GM18861 (cell line): Measurements from ENCODE around the gene ASPRV1.

Source experiments
- ATAC-seq: cut with Tn5 transposase; IDR thresholded peaks from one replicate; pipeline ENCODE4 v1.9.1; 2021; ENCODE audit not compliant: unreplicated experiment

The ASPRV1 gene

GRCh38 chr2:69943843-69944525, 17.4 kb downstream of the ASPRV1 start:
- ATAC-seq = no peak

- ATAC-seq = no peak
These were observed 18.2 kb downstream of the ASPRV1 start for GRCh38 chr2:69943000-69943842.

- no peak for ATAC-seq
These were observed 20.7 kb downstream of the ASPRV1 start for GRCh38 chr2:69940691-69941090.

- no peak for ATAC-seq
These were observed 21.7 kb downstream of the ASPRV1 start for GRCh38 chr2:69939722-69940121.

- no peak for ATAC-seq
These were observed 23.5 kb downstream of the ASPRV1 start for GRCh38 chr2:69937968-69938367.

- no peak for ATAC-seq
These were observed 24.5 kb downstream of the ASPRV1 start for GRCh38 chr2:69936906-69937305.

- no peak for ATAC-seq
These were observed 26.4 kb downstream of the ASPRV1 start for GRCh38 chr2:69935011-69935410.

GRCh38 chr2:69934614-69934908, 26.9 kb downstream of the ASPRV1 start:
- no peak for ATAC-seq

GRCh38 chr2:69933839-69934613, 27.4 kb downstream of the ASPRV1 start:
- no peak for ATAC-seq

- ATAC-seq = no peak
These were observed 28.1 kb downstream of the ASPRV1 start for GRCh38 chr2:69933254-69933828.

- ATAC-seq = no peak
These were observed 28.9 kb downstream of the ASPRV1 start for GRCh38 chr2:69932596-69932922.

- no peak for ATAC-seq
These were observed 29.4 kb downstream of the ASPRV1 start for GRCh38 chr2:69931832-69932595.

- no peak for ATAC-seq
These were observed 34.4 kb downstream of the ASPRV1 start for GRCh38 chr2:69926849-69927515.

- no peak for ATAC-seq
These were observed 38.3 kb downstream of the ASPRV1 start for GRCh38 chr2:69923116-69923515.

- ATAC-seq = no peak
These were observed 43.0 kb downstream of the ASPRV1 start for GRCh38 chr2:69918401-69918800.

GRCh38 chr2:69917852-69918251, 43.6 kb downstream of the ASPRV1 start:
- no peak for ATAC-seq

- no peak for ATAC-seq
These were observed 45.3 kb downstream of the ASPRV1 start for GRCh38 chr2:69916106-69916505.

GRCh38 chr2:69914950-69915945, 46.2 kb downstream of the ASPRV1 start, which contains the start of gene MXD1:
TSS of gene MXD1 (plus strand) at chr2:69915109. CDS start at chr2:69915331, 222 bp downstream.
- no peak for ATAC-seq
